ENCODE data around the gene PFKFB1. TPM values are rescaled to one million over a fixed set of nuclear protein-coding genes. Genes with fewer than 3 reads are reported as not detected.
"Not testable (repeated sequence)": the region's sequence is repeated elsewhere in the genome, so short reads cannot be mapped to it uniquely, and the experiment has no call there.

PFKFB1 gene
- total and polyA plus RNA-seq, 11 donors: 0.11 to 1.2 (median 0.24) TPM; not detected in 3

- no peak overlapping the region for H3K4me3 ChIP-seq
- no peak for TF ChIP-seq POLR2A (IDR thresholded peaks at IDR 0.05)
- TF ChIP-seq, protein P1, sequence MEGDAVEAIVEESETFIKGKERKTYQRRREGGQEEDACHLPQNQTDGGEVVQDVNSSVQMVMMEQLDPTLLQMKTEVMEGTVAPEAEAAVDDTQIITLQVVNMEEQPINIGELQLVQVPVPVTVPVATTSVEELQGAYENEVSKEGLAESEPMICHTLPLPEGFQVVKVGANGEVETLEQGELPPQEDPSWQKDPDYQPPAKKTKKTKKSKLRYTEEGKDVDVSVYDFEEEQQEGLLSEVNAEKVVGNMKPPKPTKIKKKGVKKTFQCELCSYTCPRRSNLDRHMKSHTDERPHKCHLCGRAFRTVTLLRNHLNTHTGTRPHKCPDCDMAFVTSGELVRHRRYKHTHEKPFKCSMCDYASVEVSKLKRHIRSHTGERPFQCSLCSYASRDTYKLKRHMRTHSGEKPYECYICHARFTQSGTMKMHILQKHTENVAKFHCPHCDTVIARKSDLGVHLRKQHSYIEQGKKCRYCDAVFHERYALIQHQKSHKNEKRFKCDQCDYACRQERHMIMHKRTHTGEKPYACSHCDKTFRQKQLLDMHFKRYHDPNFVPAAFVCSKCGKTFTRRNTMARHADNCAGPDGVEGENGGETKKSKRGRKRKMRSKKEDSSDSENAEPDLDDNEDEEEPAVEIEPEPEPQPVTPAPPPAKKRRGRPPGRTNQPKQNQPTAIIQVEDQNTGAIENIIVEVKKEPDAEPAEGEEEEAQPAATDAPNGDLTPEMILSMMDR (IDR thresholded peaks at IDR 0.05): no peak
- H3K36me3 ChIP-seq: no peaks in the 10 kb centered on the region
- DNase-seq (no peak), ATAC-seq (no peak)
- no peak overlapping the region for H3K27ac ChIP-seq
- H3K27me3 ChIP-seq: no peaks in the 10 kb centered on the region
- intact Hi-C loops (cut with DNase I): no loop called here
- no peaks in the 10 kb centered on the region for H3K9me3 ChIP-seq
- 65 to 87% (median 75%) methylated on average over 6 of the region's 6 CpGs for WGBS, 4 donors
- H3K4me1 ChIP-seq: peaks cover 0 to 6% (median 0%) of the 10 kb centered on the region in 12 donors
Observed at GRCh38 chrX:54994668-54995351, 822 bp upstream of the PFKFB1 start.

GRCh38 chrX:54992911-54993622 is 921 bp downstream of the PFKFB1 start:
- WGBS, 4 donors: 85 to 100% (median 97%) methylated on average over 1 of the region's 1 CpG
- H3K4me1 ChIP-seq: no peaks in the 10 kb centered on the region
- DNase-seq (no peak), ATAC-seq (no peak)
- H3K27ac ChIP-seq: no peak overlapping the region
- H3K36me3 ChIP-seq: no peaks in the 10 kb centered on the region
- no peak overlapping the region for H3K4me3 ChIP-seq
- intact Hi-C loops (cut with DNase I): no loop called here
- no peaks in the 10 kb centered on the region for H3K27me3 ChIP-seq
- no peaks in the 10 kb centered on the region for H3K9me3 ChIP-seq
- TF ChIP-seq POLR2A (IDR thresholded peaks at IDR 0.05): no peak
- TF ChIP-seq, protein P1 (IDR thresholded peaks at IDR 0.05): no peak

GRCh38 chrX:54991706-54992105 is 2.3 kb downstream of the PFKFB1 start:
- no peaks in the 10 kb centered on the region for H3K9me3 ChIP-seq
- DNase-seq (no peak), ATAC-seq (no peak)
- no peaks in the 10 kb centered on the region for H3K4me1 ChIP-seq
- no peak overlapping the region for H3K27ac ChIP-seq
- no peaks in the 10 kb centered on the region for H3K36me3 ChIP-seq
- intact Hi-C loops (cut with DNase I): no loop called here
- H3K4me3 ChIP-seq: no peak overlapping the region
- WGBS, 4 donors: 84 to 89% (median 88%) methylated on average over 2 of the region's 2 CpGs
- TF ChIP-seq, protein P1 (IDR thresholded peaks at IDR 0.05): no peak
- H3K27me3 ChIP-seq: no peaks in the 10 kb centered on the region

DNA sequence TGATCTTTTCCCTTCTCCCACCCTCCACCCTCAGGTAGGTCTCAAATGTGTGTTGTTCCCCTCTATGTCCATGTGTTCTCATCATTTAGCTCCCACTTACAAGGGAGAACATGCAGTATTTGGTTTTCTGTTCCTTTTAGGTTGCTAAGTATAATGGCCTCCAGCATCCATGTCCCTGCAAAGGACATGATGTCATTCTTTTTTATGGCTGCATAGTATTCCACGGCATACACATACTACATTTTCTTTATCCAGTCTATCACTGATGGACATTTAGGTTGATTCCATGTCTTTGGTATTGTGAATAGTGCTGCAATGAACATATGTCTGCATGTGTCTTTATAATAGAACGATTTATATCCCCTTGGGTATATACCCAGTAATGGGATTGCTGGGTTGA is 10.7 kb downstream of the PFKFB1 start:
- not testable (repeated sequence) for DNase-seq, ATAC-seq, H3K4me1 ChIP-seq, H3K9me3 ChIP-seq, H3K4me3 ChIP-seq, H3K27ac ChIP-seq, H3K27me3 ChIP-seq, H3K36me3 ChIP-seq
- WGBS, 4 donors: 88 to 97% (median 91%) methylated on average over 2 of the region's 2 CpGs
- intact Hi-C loops (cut with DNase I): loop anchor here in 1 of 10 donors (10.0 kb wide), 1 partner anchor 339 kb away; no protein-coding TSS in a partner anchor
